ENCODE data around the gene TNFRSF21. TPM values are rescaled to one million over a fixed set of nuclear protein-coding genes. Genes with fewer than 3 reads are reported as not detected.
A peak's percentile ranks its signal among the peaks of the same experiment; 100 is the strongest.
"Not testable (repeated sequence)": the region's sequence is repeated elsewhere in the genome, so short reads cannot be mapped to it uniquely, and the experiment has no call there.

TNFRSF21 gene
- total and polyA plus RNA-seq, 5 donors, result 4.5 to 9.1 (median 5.6) TPM

GRCh38 chr6:47323321-47323720, 13.6 kb upstream of the TNFRSF21 start:
- no peak for ATAC-seq
- intact Hi-C loops (cut with DNase I), result no loop called here
- Histone ChIP-seq H3K27ac (ENCODE audit: low read length) (no peak overlapping the region), H3K4me3 (ENCODE audit: low read length) (no peak overlapping the region), H3K4me1 (ENCODE audit: control insufficient read depth, insufficient read depth, low read length) (no peaks in the 10 kb centered on the region), H3K9me3 (ENCODE audit: control insufficient read depth, low read length) (no peaks in the 10 kb centered on the region), H3K27me3 (ENCODE audit: control insufficient read depth, insufficient read depth) (no peaks in the 10 kb centered on the region)
- 28% methylated on average over 2 of the region's 2 CpGs for WGBS
- no peak for DNase-seq

GRCh38 chr6:47321577-47321976, 11.9 kb upstream of the TNFRSF21 start:
- no peak overlapping the region for H3K27ac ChIP-seq (ENCODE audit: low read length)
- no peak for DNase-seq
- WGBS, result 38% methylated on average over 4 of the region's 4 CpGs
- ATAC-seq, result no peak
- no peaks in the 10 kb centered on the region for H3K4me1 ChIP-seq (ENCODE audit: control insufficient read depth, insufficient read depth, low read length)
- no peaks in the 10 kb centered on the region for H3K27me3 ChIP-seq (ENCODE audit: control insufficient read depth, insufficient read depth)
- H3K4me3 ChIP-seq (ENCODE audit: low read length), result no peak overlapping the region
- no peaks in the 10 kb centered on the region for H3K9me3 ChIP-seq (ENCODE audit: control insufficient read depth, low read length)
- intact Hi-C loops (cut with DNase I), result no loop called here

GRCh38 chr6:47319867-47320266, 10.2 kb upstream of the TNFRSF21 start:
- 60% methylated on average over 4 of the region's 4 CpGs for WGBS
- ATAC-seq (no peak), DNase-seq (no peak)
- Histone ChIP-seq H3K4me1 (ENCODE audit: control insufficient read depth, insufficient read depth, low read length) (no peaks in the 10 kb centered on the region), H3K27ac (ENCODE audit: low read length) (no peak overlapping the region), H3K9me3 (ENCODE audit: control insufficient read depth, low read length) (no peaks in the 10 kb centered on the region), H3K27me3 (ENCODE audit: control insufficient read depth, insufficient read depth) (no peaks in the 10 kb centered on the region), H3K4me3 (ENCODE audit: low read length) (no peak overlapping the region)
- intact Hi-C loops (cut with DNase I), result loop anchor here in 1 of 4 donors (5.0 kb wide), 1 partner anchor 228 kb away; no protein-coding TSS in a partner anchor

GRCh38 chr6:47319382-47319781, 9.7 kb upstream of the TNFRSF21 start:
- H3K27ac ChIP-seq (ENCODE audit: low read length), result no peak overlapping the region
- H3K27me3 ChIP-seq (ENCODE audit: control insufficient read depth, insufficient read depth), result no peaks in the 10 kb centered on the region
- ATAC-seq, result no peak
- no peaks in the 10 kb centered on the region for H3K9me3 ChIP-seq (ENCODE audit: control insufficient read depth, low read length)
- no peaks in the 10 kb centered on the region for H3K4me1 ChIP-seq (ENCODE audit: control insufficient read depth, insufficient read depth, low read length)
- no peak for DNase-seq
- intact Hi-C loops (cut with DNase I), result loop anchor here in 1 of 4 donors (5.0 kb wide), 1 partner anchor 227 kb away; no protein-coding TSS in a partner anchor
- 78% methylated on average over 3 of the region's 3 CpGs for WGBS
- H3K4me3 ChIP-seq (ENCODE audit: low read length), result no peak overlapping the region

GRCh38 chr6:47318236-47318989, 8.7 kb upstream of the TNFRSF21 start:
- Histone ChIP-seq H3K27ac (ENCODE audit: low read length) (no peak overlapping the region), H3K4me3 (ENCODE audit: low read length) (no peak overlapping the region), H3K9me3 (ENCODE audit: control insufficient read depth, low read length) (no peaks in the 10 kb centered on the region), H3K27me3 (ENCODE audit: control insufficient read depth, insufficient read depth) (no peaks in the 10 kb centered on the region), H3K4me1 (ENCODE audit: control insufficient read depth, insufficient read depth, low read length) (no peaks in the 10 kb centered on the region)
- DNase-seq, result no peak
- WGBS, result 84% methylated on average over 3 of the region's 3 CpGs
- intact Hi-C loops (cut with DNase I), result loop anchor here in 1 of 4 donors (5.0 kb wide), 1 partner anchor 226 kb away; no protein-coding TSS in a partner anchor
- no peak for ATAC-seq

GRCh38 chr6:47315181-47315580, 5.5 kb upstream of the TNFRSF21 start:
- WGBS, result 43% methylated on average over 8 of the region's 8 CpGs
- intact Hi-C loops (cut with DNase I), result loop anchor here in 1 of 4 donors (5.0 kb wide), 1 partner anchor 223 kb away; no protein-coding TSS in a partner anchor
- not testable (repeated sequence) for ATAC-seq

GRCh38 chr6:47310131-47310480, 401 bp upstream of the TNFRSF21 start:
- Histone ChIP-seq H3K27me3 (ENCODE audit: control insufficient read depth, insufficient read depth) (no peaks in the 10 kb centered on the region), H3K4me3 (ENCODE audit: low read length) (no peak overlapping the region)
- intact Hi-C loops (cut with DNase I), result loop anchor here in 1 of 4 donors (2.0 kb wide), 1 partner anchor 213 kb away; no protein-coding TSS in a partner anchor

More at GRCh38 chr6:47315181-47315580, 5.5 kb upstream of the TNFRSF21 start:
- H3K27me3 ChIP-seq (ENCODE audit: control insufficient read depth, insufficient read depth); H3K4me3 ChIP-seq (ENCODE audit: low read length); H3K9me3 ChIP-seq (ENCODE audit: control insufficient read depth, low read length); DNase-seq; H3K27ac ChIP-seq (ENCODE audit: low read length); H3K4me1 ChIP-seq (ENCODE audit: control insufficient read depth, insufficient read depth, low read length): not testable (repeated sequence)

GRCh38 chr6:47308552-47309290, 984 bp downstream of the TNFRSF21 start:
- H3K9me3 ChIP-seq (ENCODE audit: control insufficient read depth, low read length), result no peaks in the 10 kb centered on the region
- no peaks in the 10 kb centered on the region for H3K27me3 ChIP-seq (ENCODE audit: control insufficient read depth, insufficient read depth)
- no peaks in the 10 kb centered on the region for H3K4me1 ChIP-seq (ENCODE audit: control insufficient read depth, insufficient read depth, low read length)
- intact Hi-C loops (cut with DNase I), result loop anchor here in 3 of 4 donors (2.0 to 5.0 kb wide), 2 partner anchors 210 to 211 kb away; no protein-coding TSS in a partner anchor
- no peak overlapping the region for H3K27ac ChIP-seq (ENCODE audit: low read length)
- peak overlapping the region; percentile 66 for H3K4me3 ChIP-seq (ENCODE audit: low read length)
- DNase-seq (peak; percentile 28 to 66 (median 63)), ATAC-seq (peak; percentile 40 to 56)
- WGBS, result 2% methylated on average over 48 of the region's 48 CpGs

More at GRCh38 chr6:47310131-47310480, 401 bp upstream of the TNFRSF21 start:
- no peak for ATAC-seq
- no peaks in the 10 kb centered on the region for H3K4me1 ChIP-seq (ENCODE audit: control insufficient read depth, insufficient read depth, low read length)
- no peak for DNase-seq
- WGBS, result 5% methylated on average over 7 of the region's 7 CpGs
- no peak overlapping the region for H3K27ac ChIP-seq (ENCODE audit: low read length)
- no peaks in the 10 kb centered on the region for H3K9me3 ChIP-seq (ENCODE audit: control insufficient read depth, low read length)

- H3K9me3 ChIP-seq (ENCODE audit: control insufficient read depth, low read length), result no peaks in the 10 kb centered on the region
- DNase-seq (no peak), ATAC-seq (no peak)
- H3K27ac ChIP-seq (ENCODE audit: low read length), result no peak overlapping the region
- no peaks in the 10 kb centered on the region for H3K4me1 ChIP-seq (ENCODE audit: control insufficient read depth, insufficient read depth, low read length)
- H3K27me3 ChIP-seq (ENCODE audit: control insufficient read depth, insufficient read depth), result no peaks in the 10 kb centered on the region
- 34% methylated on average over 3 of the region's 3 CpGs for WGBS
- peak overlapping the region; percentile 66 for H3K4me3 ChIP-seq (ENCODE audit: low read length)
- intact Hi-C loops (cut with DNase I), result loop anchor here in 3 of 4 donors (2.0 to 5.0 kb wide), 2 partner anchors 209 to 211 kb away; no protein-coding TSS in a partner anchor
Measured at GRCh38 chr6:47308198-47308517, 1.5 kb downstream of the TNFRSF21 start.

- Histone ChIP-seq H3K27ac (ENCODE audit: low read length) (no peak overlapping the region), H3K4me1 (ENCODE audit: control insufficient read depth, insufficient read depth, low read length) (no peaks in the 10 kb centered on the region), H3K9me3 (ENCODE audit: control insufficient read depth, low read length) (no peaks in the 10 kb centered on the region), H3K27me3 (ENCODE audit: control insufficient read depth, insufficient read depth) (no peaks in the 10 kb centered on the region), H3K4me3 (ENCODE audit: low read length) (peak overlapping the region; percentile 66)
- 94% methylated on average over 7 of the region's 7 CpGs for WGBS
- ATAC-seq, result no peak
- intact Hi-C loops (cut with DNase I), result loop anchor here in 3 of 4 donors (2.0 to 5.0 kb wide), 2 partner anchors 209 to 210 kb away; no protein-coding TSS in a partner anchor
- DNase-seq, result no peak
Measured at GRCh38 chr6:47307362-47308197, 2.1 kb downstream of the TNFRSF21 start.
